Breast epithelium (tissue), 4 donors: ENCODE results near the gene SEM1. TPM values are rescaled to one million over a fixed set of nuclear protein-coding genes. Genes with fewer than 3 reads are reported as not detected.
"Not testable (repeated sequence)": the region's sequence is repeated elsewhere in the genome, so short reads cannot be mapped to it uniquely, and the experiment has no call there.

ENCODE experiments used
- DNase-seq, 2 donors: peaks; one replicate each; pipeline ENCODE4 v3.0.0-alpha.2; 2019; ENCODE audit warnings: low spot score in 2 of 2
- H3K27ac ChIP-seq, 2 donors: fragments of 200-600 bp; sonication (generic) in 1 of 2; one replicate each; pipeline ENCODE4 v1.5.1; 2016 to 2019; ENCODE audit warnings: mild to moderate bottlenecking in 1 of 2
- H3K27me3 ChIP-seq, 2 donors: fragments of 200-600 bp; sonication (generic) in 1 of 2; one replicate each; pipeline versions ENCODE4 v1.5.1 to v1.6.0; 2017 to 2019; ENCODE audit warnings: control low read depth in 1 of 2, mild to moderate bottlenecking in 1 of 2
- H3K36me3 ChIP-seq: fragments of 200-600 bp; one replicate; pipeline ENCODE4 v1.5.1; 2019
- H3K4me1 ChIP-seq, 2 donors: fragments of 200-600 bp; sonication (generic); one replicate each; pipeline ENCODE4 v1.5.1; 2016 to 2019; ENCODE audit warnings: control low read depth in 1 of 2
- H3K4me3 ChIP-seq, 3 donors: fragments of 200-600 bp; sonication (generic); 1 replicate in 2 of 3; 2 replicates in 1 of 3; pipeline ENCODE4 v1.5.1; 2016 to 2019; ENCODE audit warnings: mild to moderate bottlenecking in 3 of 3, moderate library complexity in 2 of 3
- H3K9me3 ChIP-seq, 2 donors: fragments of 200-600 bp; sonication (generic) in 1 of 2; one replicate each; pipeline ENCODE4 v1.5.1; 2016 to 2019; ENCODE audit warnings: control low read depth in 1 of 2
- CTCF ChIP-seq, 3 donors: fragments of 450-650 bp; IDR thresholded peaks; one replicate each; pipeline ENCODE4 v1.5.1; 2016 to 2017; ENCODE audit warnings: antibody characterized with exemption in 3 of 3, mild to moderate bottlenecking in 3 of 3, moderate library complexity in 3 of 3
- POLR2A ChIP-seq: fragments of 450-650 bp; IDR thresholded peaks from one replicate; pipeline ENCODE4 v1.6.1; 2016; ENCODE audit warnings: antibody characterized with exemption, mild to moderate bottlenecking, moderate library complexity
- POLR2AphosphoS5 ChIP-seq, 3 donors: sonication (generic); formaldehyde crosslinking; IDR thresholded peaks; one replicate each; pipeline ENCODE4 v1.6.1; 2017; ENCODE audit warnings: antibody characterized with exemption in 3 of 3
- intact Hi-C: fragments of 100-400 bp; cut with DNase I; formaldehyde crosslinking; loops from one replicate; pipeline ENCODE4 v1.15.1; 2023; ENCODE audit warnings: low total_unique reads
- total RNA-seq, 3 donors: library from RNA; depleted of rRNA; stranded (reverse); fragments of >200 nt; gene quantifications; one replicate each; pipeline ENCODE4 v1.1.0, GENCODE V29; 2016

SEM1 gene
- total RNA-seq, 3 donors from 2014 or later: 26.6 to 37.4 (median 28.5) TPM

GRCh38 chr7:96648784-96649183 lies 60.9 kb downstream of the SEM1 start:
- Histone ChIP-seq H3K27me3 (no peaks in the 10 kb centered on the region), H3K36me3 (no peaks in the 10 kb centered on the region), H3K27ac (no peak overlapping the region), H3K4me1 (no peaks in the 10 kb centered on the region), H3K9me3 (peaks cover 0 to 4% of the 10 kb centered on the region in 2 donors), H3K4me3 (no peak overlapping the region)
- intact Hi-C loops: no loop called here
- no peak for TF ChIP-seq CTCF (IDR thresholded peaks at IDR 0.05)
- no peak for TF ChIP-seq POLR2AphosphoS5 (IDR thresholded peaks at IDR 0.05)
- no peak for TF ChIP-seq POLR2A
- no peak for DNase-seq

DNA sequence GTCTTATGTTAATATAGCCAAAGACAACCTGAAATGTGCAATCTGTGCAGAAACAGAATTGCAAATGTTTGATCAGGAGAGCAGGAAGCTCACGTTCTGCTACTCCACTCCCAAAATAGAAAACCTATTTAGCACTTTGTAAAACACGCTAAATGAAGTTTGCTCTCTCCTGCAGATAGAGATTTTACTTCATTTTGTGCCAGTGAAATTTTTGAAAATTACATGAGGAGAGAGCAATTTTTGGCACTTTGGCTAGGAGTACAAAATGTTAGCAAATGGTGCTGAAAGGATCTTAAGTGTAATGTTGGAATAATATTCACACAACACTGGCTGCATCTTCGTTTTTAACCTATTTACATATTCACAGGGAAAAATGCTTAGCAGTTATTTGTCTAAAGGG lies 61.9 kb downstream of the SEM1 start:
- no peaks in the 10 kb centered on the region for H3K27me3 ChIP-seq
- no peak for DNase-seq
- H3K4me3 ChIP-seq: no peak overlapping the region
- H3K9me3 ChIP-seq: peaks cover 0 to 4% of the 10 kb centered on the region in 2 donors
- no peaks in the 10 kb centered on the region for H3K4me1 ChIP-seq
- no peaks in the 10 kb centered on the region for H3K36me3 ChIP-seq
- intact Hi-C loops: no loop called here
- no peak for TF ChIP-seq POLR2A
- no peak for TF ChIP-seq POLR2AphosphoS5 (IDR thresholded peaks at IDR 0.05)
- TF ChIP-seq CTCF (IDR thresholded peaks at IDR 0.05): no peak
- no peak overlapping the region for H3K27ac ChIP-seq

- intact Hi-C loops: no loop called here
- DNase-seq: no peak
- no peak overlapping the region for H3K27ac ChIP-seq
- no peaks in the 10 kb centered on the region for H3K4me1 ChIP-seq
- H3K36me3 ChIP-seq: no peaks in the 10 kb centered on the region
- no peak overlapping the region for H3K4me3 ChIP-seq
- H3K9me3 ChIP-seq: no peaks in the 10 kb centered on the region
- TF ChIP-seq POLR2AphosphoS5 (IDR thresholded peaks at IDR 0.05) (no peak), CTCF (IDR thresholded peaks at IDR 0.05) (no peak), POLR2A (no peak)
- no peaks in the 10 kb centered on the region for H3K27me3 ChIP-seq
Measured at GRCh38 chr7:96645084-96645483, 64.6 kb downstream of the SEM1 start.

GRCh38 chr7:96643436-96643835 lies 66.2 kb downstream of the SEM1 start:
- H3K4me3 ChIP-seq, H3K9me3 ChIP-seq, intact Hi-C loops, H3K4me1 ChIP-seq, H3K36me3 ChIP-seq, DNase-seq, H3K27ac ChIP-seq, H3K27me3 ChIP-seq: not testable (repeated sequence)

GRCh38 chr7:96640054-96640453 lies 69.6 kb downstream of the SEM1 start:
- no peak for TF ChIP-seq POLR2A
- TF ChIP-seq CTCF (IDR thresholded peaks at IDR 0.05): no peak
- TF ChIP-seq POLR2AphosphoS5 (IDR thresholded peaks at IDR 0.05): no peak
- no peaks in the 10 kb centered on the region for H3K9me3 ChIP-seq
- H3K27ac ChIP-seq: no peak overlapping the region
- no peaks in the 10 kb centered on the region for H3K36me3 ChIP-seq
- no peak for DNase-seq
- no peaks in the 10 kb centered on the region for H3K4me1 ChIP-seq
- H3K27me3 ChIP-seq: no peaks in the 10 kb centered on the region
- H3K4me3 ChIP-seq: no peak overlapping the region
- intact Hi-C loops: no loop called here
